Stimulated activated CD8-positive, alpha-beta memory T cell treated with anti-CD3 and anti-CD28 coated beads, Interleukin-4, amount 100 ng/mL, for 24 hours (primary cell): ENCODE results near the gene PTPN6.

Experiments
- DNase-seq: peaks from one replicate; pipeline ENCODE4 v3.0.0-alpha.2; 2020; ENCODE audit warnings: low read depth

PTPN6 gene

GRCh38 chr12:6923003-6923732 lies 28.0 kb upstream of the PTPN6 start:
- DNase-seq, result no peak

- DNase-seq, result no peak
Observed at GRCh38 chr12:6923851-6924250, 27.3 kb upstream of the PTPN6 start.

GRCh38 chr12:6925239-6925539 lies 26.0 kb upstream of the PTPN6 start:
- no peak for DNase-seq

GRCh38 chr12:6925540-6926279 lies 25.4 kb upstream of the PTPN6 start:
- DNase-seq, result no peak

- DNase-seq, result no peak
Observed at GRCh38 chr12:6927379-6928021, 23.7 kb upstream of the PTPN6 start, which contains the start of gene ATN1. ATN1 (plus strand) TSS chr12:6927959; CDS start chr12:6934002, 6,043 bp downstream.

GRCh38 chr12:6928022-6928702 lies 23.0 kb upstream of the PTPN6 start:
- no peak for DNase-seq

- no peak for DNase-seq
Observed at GRCh38 chr12:6928703-6929407, 22.3 kb upstream of the PTPN6 start.

- no peak for DNase-seq
Observed at GRCh38 chr12:6929466-6930452, 21.4 kb upstream of the PTPN6 start.

- no peak for DNase-seq
Observed at GRCh38 chr12:6932766-6933165, 18.4 kb upstream of the PTPN6 start.

GRCh38 chr12:6934110-6934509 lies 17.0 kb upstream of the PTPN6 start:
- DNase-seq, result no peak

GRCh38 chr12:6935371-6936193 lies 15.6 kb upstream of the PTPN6 start:
- DNase-seq, result no peak

GRCh38 chr12:6936194-6936635 lies 14.9 kb upstream of the PTPN6 start:
- no peak for DNase-seq

- no peak for DNase-seq
Observed at GRCh38 chr12:6936636-6937480, 14.3 kb upstream of the PTPN6 start.

- peak; percentile 86 for DNase-seq
Observed at GRCh38 chr12:6937481-6938352, 13.4 kb upstream of the PTPN6 start.

GRCh38 chr12:6938353-6939190 lies 12.6 kb upstream of the PTPN6 start:
- DNase-seq, result no peak

- DNase-seq, result no peak
Observed at GRCh38 chr12:6939191-6939540, 12.0 kb upstream of the PTPN6 start.

- DNase-seq, result no peak
Observed at GRCh38 chr12:6941267-6941666, 9.9 kb upstream of the PTPN6 start.
